ENCODE measurements around the gene ADK. TPM values are rescaled to one million over a fixed set of nuclear protein-coding genes. Genes with fewer than 3 reads are reported as not detected.

The ADK gene
- total RNA-seq, 1 experiment from 2014 or later, result 159 TPM

DNA sequence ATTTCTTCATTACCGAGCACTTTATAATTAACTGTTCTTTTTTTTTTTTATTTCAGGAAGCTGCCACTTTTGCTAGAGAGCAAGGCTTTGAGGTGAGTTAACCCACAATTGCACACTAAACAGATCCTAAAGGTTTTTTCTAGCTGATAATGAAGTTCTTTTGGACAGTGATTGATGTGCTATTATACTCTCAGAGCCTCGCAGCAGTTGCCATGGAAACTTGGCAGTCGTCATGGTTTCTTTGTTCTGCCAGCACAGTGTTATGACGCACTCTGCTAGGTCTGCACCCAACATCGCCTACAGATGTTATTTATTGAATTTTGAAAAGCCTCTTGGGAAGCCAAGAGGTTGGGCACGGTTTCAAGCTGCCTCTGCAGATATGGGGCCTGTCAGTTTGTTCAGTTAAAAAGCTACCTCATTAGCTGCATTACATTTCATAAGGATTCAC lies 438.2 kb downstream of the ADK start:
- ChIA-PET POLR2A (ENCODE audit: unreplicated experiment) (no interaction called here), CTCF (no interaction called here)
- no peak overlapping the region for H3K27ac ChIP-seq
- H3K27me3 ChIP-seq (ENCODE audit: insufficient read depth, low read depth), result no peaks in the 10 kb centered on the region
- no peaks in the 10 kb centered on the region for H3F3A ChIP-seq (ENCODE audit: insufficient read depth, low read depth)
- no peak overlapping the region for H3K4me3 ChIP-seq
- H4K20me1 ChIP-seq (ENCODE audit: insufficient read depth), result no peaks in the 10 kb centered on the region
- no peaks in the 10 kb centered on the region for H3K79me2 ChIP-seq (ENCODE audit: low read depth)
- H3K36me3 ChIP-seq (ENCODE audit: low read depth), result 0 out of 2 replicates have a peak, but pooled peaks cover 4% of the 10 kb centered on the region
- TF ChIP-seq, protein P1, sequence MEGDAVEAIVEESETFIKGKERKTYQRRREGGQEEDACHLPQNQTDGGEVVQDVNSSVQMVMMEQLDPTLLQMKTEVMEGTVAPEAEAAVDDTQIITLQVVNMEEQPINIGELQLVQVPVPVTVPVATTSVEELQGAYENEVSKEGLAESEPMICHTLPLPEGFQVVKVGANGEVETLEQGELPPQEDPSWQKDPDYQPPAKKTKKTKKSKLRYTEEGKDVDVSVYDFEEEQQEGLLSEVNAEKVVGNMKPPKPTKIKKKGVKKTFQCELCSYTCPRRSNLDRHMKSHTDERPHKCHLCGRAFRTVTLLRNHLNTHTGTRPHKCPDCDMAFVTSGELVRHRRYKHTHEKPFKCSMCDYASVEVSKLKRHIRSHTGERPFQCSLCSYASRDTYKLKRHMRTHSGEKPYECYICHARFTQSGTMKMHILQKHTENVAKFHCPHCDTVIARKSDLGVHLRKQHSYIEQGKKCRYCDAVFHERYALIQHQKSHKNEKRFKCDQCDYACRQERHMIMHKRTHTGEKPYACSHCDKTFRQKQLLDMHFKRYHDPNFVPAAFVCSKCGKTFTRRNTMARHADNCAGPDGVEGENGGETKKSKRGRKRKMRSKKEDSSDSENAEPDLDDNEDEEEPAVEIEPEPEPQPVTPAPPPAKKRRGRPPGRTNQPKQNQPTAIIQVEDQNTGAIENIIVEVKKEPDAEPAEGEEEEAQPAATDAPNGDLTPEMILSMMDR (conservative IDR thresholded peaks at IDR 0.05), result no peak
- TF ChIP-seq EZH2 (IDR thresholded peaks at IDR 0.05; ENCODE audit: low read depth), result no peak
- no peak overlapping the region for H3K4me2 ChIP-seq
- BruUV-seq (replicated peaks), result no TSS peak
- intact Hi-C loops (cut with micrococcal nuclease; ENCODE audit: unreplicated experiment), result no loop called here
- DNase-seq, result no peak
- no peaks in the 10 kb centered on the region for H3K9me2 ChIP-seq (ENCODE audit: insufficient read depth)
- H3K4me1 ChIP-seq (replicated peaks; ENCODE audit: insufficient read depth), result no peaks in the 10 kb centered on the region
- H2AFZ ChIP-seq, result no peak overlapping the region
- H3K9me3 ChIP-seq (ENCODE audit: insufficient read depth, low read depth), result no peaks in the 10 kb centered on the region

GRCh38 chr10:74589851-74590250 lies 438.8 kb downstream of the ADK start:
- POLR2A ChIA-PET (ENCODE audit: unreplicated experiment), result no interaction called here
- no peak for DNase-seq
- Histone ChIP-seq H3K9me3 (ENCODE audit: insufficient read depth, low read depth) (no peaks in the 10 kb centered on the region), H3K4me2 (no peak overlapping the region), H3K4me1 (replicated peaks; ENCODE audit: insufficient read depth) (no peaks in the 10 kb centered on the region), H2AFZ (no peak overlapping the region), H3K4me3 (no peak overlapping the region), H3K36me3 (ENCODE audit: low read depth) (0 out of 2 replicates have a peak, but pooled peaks cover 4% of the 10 kb centered on the region), H3K27ac (no peak overlapping the region), H3F3A (ENCODE audit: insufficient read depth, low read depth) (no peaks in the 10 kb centered on the region), H3K79me2 (ENCODE audit: low read depth) (no peaks in the 10 kb centered on the region), H3K9me2 (ENCODE audit: insufficient read depth) (no peaks in the 10 kb centered on the region), H3K27me3 (ENCODE audit: insufficient read depth, low read depth) (no peaks in the 10 kb centered on the region), H4K20me1 (ENCODE audit: insufficient read depth) (no peaks in the 10 kb centered on the region)
- TF ChIP-seq EZH2 (IDR thresholded peaks at IDR 0.05; ENCODE audit: low read depth), result no peak
- TF ChIP-seq, protein P1 (conservative IDR thresholded peaks at IDR 0.05), result no peak
- no TSS peak for BruUV-seq (replicated peaks)
- intact Hi-C loops (cut with micrococcal nuclease; ENCODE audit: unreplicated experiment), result no loop called here
- CTCF ChIA-PET, result no interaction called here

GRCh38 chr10:74593470-74593869 lies 442.4 kb downstream of the ADK start:
- POLR2A ChIA-PET (ENCODE audit: unreplicated experiment), result no interaction called here
- DNase-seq, result no peak

More at GRCh38 chr10:74593470-74593869, 442.4 kb downstream of the ADK start:
- intact Hi-C loops (cut with micrococcal nuclease; ENCODE audit: unreplicated experiment), result no loop called here
- Histone ChIP-seq H3K4me3 (no peak overlapping the region), H2AFZ (no peak overlapping the region), H3K9me3 (ENCODE audit: insufficient read depth, low read depth) (no peaks in the 10 kb centered on the region), H3K36me3 (ENCODE audit: low read depth) (0 out of 2 replicates have a peak, but pooled peaks cover 4% of the 10 kb centered on the region), H4K20me1 (ENCODE audit: insufficient read depth) (no peaks in the 10 kb centered on the region), H3K9me2 (ENCODE audit: insufficient read depth) (no peaks in the 10 kb centered on the region), H3K4me2 (no peak overlapping the region), H3K79me2 (ENCODE audit: low read depth) (no peaks in the 10 kb centered on the region), H3K27me3 (ENCODE audit: insufficient read depth, low read depth) (no peaks in the 10 kb centered on the region), H3K4me1 (replicated peaks; ENCODE audit: insufficient read depth) (no peaks in the 10 kb centered on the region), H3K27ac (no peak overlapping the region), H3F3A (ENCODE audit: insufficient read depth, low read depth) (no peaks in the 10 kb centered on the region)
- TF ChIP-seq, protein P1 (conservative IDR thresholded peaks at IDR 0.05), result no peak
- no peak for TF ChIP-seq EZH2 (IDR thresholded peaks at IDR 0.05; ENCODE audit: low read depth)
- CTCF ChIA-PET, result interaction anchor here (0.6 kb wide), 1 partner anchor 44 kb away, joined by 4 read pairs; no protein-coding TSS in a partner anchor
- BruUV-seq (replicated peaks), result TSS peak; percentile 12
